PC-3 (cell line): ENCODE measurements around the gene PPP1R12B.

Source experiments
- EZH2 ChIP-seq: fragments of 300-600 bp; sonication (generic); IDR thresholded peaks from one replicate; pipeline ENCODE4 v1.6.1; 2017; ENCODE audit warnings: antibody characterized with exemption, mild to moderate bottlenecking, low read length; ENCODE audit not compliant: unreplicated experiment
- EZH2phosphoT487 ChIP-seq: fragments of 300-600 bp; sonication (generic); IDR thresholded peaks from 2 replicates; pipeline ENCODE4 v1.6.1; 2018; ENCODE audit warnings: mild to moderate bottlenecking, antibody characterized with exemption, low read length, borderline replicate concordance
- TF ChIP-seq, protein P1 (sequence below): fragments of 300-600 bp; sonication (generic); conservative IDR thresholded peaks from 2 replicates; pipeline ENCODE4 v1.5.1; 2017; ENCODE audit warnings: antibody characterized with exemption, low read depth, mild to moderate bottlenecking, low read length

DNA sequence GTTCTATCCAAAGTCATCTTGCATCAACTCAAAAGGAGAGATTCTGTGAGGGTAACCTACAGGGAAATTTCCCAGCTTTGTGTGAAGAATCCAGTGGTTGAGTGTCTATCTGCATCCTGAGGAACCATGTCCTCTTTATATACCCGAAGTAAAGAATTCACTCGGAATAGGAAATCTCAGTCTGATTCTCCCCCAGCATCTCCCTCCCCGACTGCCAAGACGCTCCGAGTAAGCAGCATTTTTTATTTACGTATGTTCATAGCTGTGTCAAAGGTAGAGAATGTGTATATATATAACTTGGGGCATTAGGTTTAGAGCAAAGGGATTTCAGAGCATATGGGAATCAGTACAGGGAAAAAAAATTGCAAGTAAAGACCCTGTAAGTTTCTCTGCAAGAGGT, 191.5 kb downstream of the PPP1R12B start:
- TF ChIP-seq, protein P1, sequence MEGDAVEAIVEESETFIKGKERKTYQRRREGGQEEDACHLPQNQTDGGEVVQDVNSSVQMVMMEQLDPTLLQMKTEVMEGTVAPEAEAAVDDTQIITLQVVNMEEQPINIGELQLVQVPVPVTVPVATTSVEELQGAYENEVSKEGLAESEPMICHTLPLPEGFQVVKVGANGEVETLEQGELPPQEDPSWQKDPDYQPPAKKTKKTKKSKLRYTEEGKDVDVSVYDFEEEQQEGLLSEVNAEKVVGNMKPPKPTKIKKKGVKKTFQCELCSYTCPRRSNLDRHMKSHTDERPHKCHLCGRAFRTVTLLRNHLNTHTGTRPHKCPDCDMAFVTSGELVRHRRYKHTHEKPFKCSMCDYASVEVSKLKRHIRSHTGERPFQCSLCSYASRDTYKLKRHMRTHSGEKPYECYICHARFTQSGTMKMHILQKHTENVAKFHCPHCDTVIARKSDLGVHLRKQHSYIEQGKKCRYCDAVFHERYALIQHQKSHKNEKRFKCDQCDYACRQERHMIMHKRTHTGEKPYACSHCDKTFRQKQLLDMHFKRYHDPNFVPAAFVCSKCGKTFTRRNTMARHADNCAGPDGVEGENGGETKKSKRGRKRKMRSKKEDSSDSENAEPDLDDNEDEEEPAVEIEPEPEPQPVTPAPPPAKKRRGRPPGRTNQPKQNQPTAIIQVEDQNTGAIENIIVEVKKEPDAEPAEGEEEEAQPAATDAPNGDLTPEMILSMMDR: no peak
- TF ChIP-seq EZH2 (no peak), EZH2phosphoT487 (no peak)
